AG09309 (cell line): ENCODE measurements around the gene MOB3B.

Experiments
- DNase-seq: peaks from one replicate; pipeline ENCODE4 v3.0.0-alpha.2; 2010; ENCODE audit warnings: low read depth
- H3K4me3 ChIP-seq: 2 replicates; pipeline ENCODE4 v1.5.1; 2011; ENCODE audit warnings: mild to moderate bottlenecking, low read depth, low read length, moderate library complexity; ENCODE audit not compliant: control insufficient read depth
- CTCF ChIP-seq: IDR thresholded peaks from 2 replicates; pipeline ENCODE4 v1.5.1; 2011; ENCODE audit warnings: mild to moderate bottlenecking, low read depth, low read length, inconsistent platforms; ENCODE audit not compliant: insufficient read depth, control insufficient read depth; ENCODE audit errors: missing control alignments

The MOB3B gene

GRCh38 chr9:27487927-27488326, 41.7 kb downstream of the MOB3B start:
- no peak for DNase-seq
- no peak for TF ChIP-seq CTCF

DNA sequence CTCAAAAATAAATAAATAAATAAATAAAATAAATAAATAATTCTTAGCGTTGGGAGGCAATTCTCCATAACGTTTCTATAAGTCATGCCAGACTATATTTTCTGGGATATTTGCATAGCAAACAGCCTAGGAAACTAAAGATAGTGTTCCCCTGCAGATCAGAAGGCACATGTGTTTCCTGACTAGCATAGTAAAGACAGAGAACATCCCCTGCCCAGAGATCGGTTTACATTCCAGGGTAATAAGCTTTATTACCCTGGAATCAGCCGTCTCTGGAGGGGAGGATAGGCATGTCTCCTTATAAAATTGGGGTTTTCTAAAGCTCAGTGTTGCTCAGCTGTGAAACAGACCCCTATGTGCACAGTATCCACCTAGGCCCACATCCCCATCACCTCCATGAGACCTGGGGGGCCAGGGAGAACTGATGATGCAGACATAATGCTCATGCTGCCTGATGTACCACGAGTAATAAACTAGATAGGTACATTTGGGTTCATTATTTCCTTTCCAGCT, 42.4 kb downstream of the MOB3B start:
- DNase-seq, result no peak
- no peak overlapping the region for H3K4me3 ChIP-seq
- no peak for TF ChIP-seq CTCF

More at GRCh38 chr9:27487927-27488326, 41.7 kb downstream of the MOB3B start:
- no peak overlapping the region for H3K4me3 ChIP-seq

- no peak for DNase-seq
- TF ChIP-seq CTCF, result no peak
- H3K4me3 ChIP-seq, result no peak overlapping the region
Observed at GRCh38 chr9:27485158-27485557, 44.5 kb downstream of the MOB3B start.

DNA sequence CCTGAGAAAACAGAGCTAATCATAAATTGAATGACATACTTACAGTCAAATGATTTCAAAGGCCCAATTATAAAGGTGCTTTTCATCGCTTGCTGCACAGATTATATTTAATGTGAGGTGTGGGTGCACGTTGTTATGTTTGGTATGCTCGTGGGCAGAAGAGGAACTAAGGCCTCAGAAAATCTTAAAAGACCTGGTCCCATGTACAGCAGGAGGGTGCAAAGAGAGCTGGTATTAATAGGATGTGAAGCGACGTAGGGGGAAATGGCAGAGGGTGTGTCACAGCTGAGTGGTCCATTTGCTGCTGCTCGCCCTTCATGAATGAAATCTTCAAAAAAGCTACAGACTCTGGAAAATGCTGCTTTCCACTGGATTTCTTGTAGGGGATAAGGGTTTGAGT, 46.0 kb downstream of the MOB3B start:
- no peak for TF ChIP-seq CTCF
- H3K4me3 ChIP-seq, result no peak overlapping the region
- no peak for DNase-seq

GRCh38 chr9:27482709-27483108, 46.9 kb downstream of the MOB3B start:
- DNase-seq, result no peak
- no peak for TF ChIP-seq CTCF
- H3K4me3 ChIP-seq, result no peak overlapping the region

- DNase-seq, result no peak
- TF ChIP-seq CTCF, result no peak
- H3K4me3 ChIP-seq, result no peak overlapping the region
Observed at GRCh38 chr9:27478322-27478721, 51.3 kb downstream of the MOB3B start.

- no peak overlapping the region for H3K4me3 ChIP-seq
- TF ChIP-seq CTCF, result no peak
- no peak for DNase-seq
Observed at GRCh38 chr9:27476870-27477515, 52.6 kb downstream of the MOB3B start.
